GM12872 (cell line): ENCODE measurements around the gene CYB561A3.

Source experiments
- CTCF ChIP-seq: IDR thresholded peaks from 3 replicates; pipeline ENCODE4 v1.5.1; 2011; ENCODE audit warnings: low read depth, mild to moderate bottlenecking, low read length, moderate library complexity; ENCODE audit not compliant: insufficient read depth

The CYB561A3 gene

GRCh38 chr11:61354208-61354607, 7.5 kb downstream of the CYB561A3 start:
- no peak for TF ChIP-seq CTCF

GRCh38 chr11:61353131-61354067, 8.3 kb downstream of the CYB561A3 start:
- no peak for TF ChIP-seq CTCF

DNA sequence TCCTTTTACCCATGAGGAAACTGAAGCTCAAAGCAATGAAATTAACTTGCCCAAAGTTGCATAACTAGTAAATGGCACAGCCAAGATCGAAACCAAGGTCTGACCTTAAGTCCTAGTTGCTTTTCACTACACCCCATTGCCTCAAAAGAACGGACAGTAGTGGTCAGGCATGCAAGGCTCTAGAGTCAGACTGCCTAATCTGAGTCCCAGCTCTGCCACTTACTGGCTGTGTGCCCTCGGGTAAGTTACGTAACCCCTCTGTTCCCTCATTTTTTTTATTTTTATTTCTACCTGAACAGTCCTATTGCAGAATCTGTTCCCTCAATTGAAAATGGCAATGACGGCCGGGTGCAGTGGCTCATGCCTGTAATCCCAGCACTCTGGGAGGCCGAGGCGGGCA, 9.6 kb downstream of the CYB561A3 start:
- no peak for TF ChIP-seq CTCF

DNA sequence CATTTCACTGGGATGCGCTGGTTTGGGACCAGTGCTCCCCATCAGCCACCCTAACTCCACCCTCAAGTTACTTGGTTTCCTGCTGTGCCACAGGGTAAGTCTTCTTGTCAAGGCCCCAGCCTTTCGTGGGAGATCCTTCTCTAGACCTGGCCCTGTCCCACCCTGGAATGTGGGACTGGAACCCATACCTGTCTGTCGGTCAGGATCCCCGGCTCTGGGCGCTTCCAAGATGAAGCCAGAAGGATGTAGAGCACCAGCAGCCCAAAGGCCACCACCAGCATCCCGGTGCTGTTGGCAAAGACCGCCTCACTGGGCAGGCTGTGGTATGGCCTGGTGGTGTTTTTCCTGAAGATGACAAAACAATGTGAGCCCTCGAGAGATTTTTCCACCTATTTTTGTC, 10.9 kb downstream of the CYB561A3 start:
- no peak for TF ChIP-seq CTCF

DNA sequence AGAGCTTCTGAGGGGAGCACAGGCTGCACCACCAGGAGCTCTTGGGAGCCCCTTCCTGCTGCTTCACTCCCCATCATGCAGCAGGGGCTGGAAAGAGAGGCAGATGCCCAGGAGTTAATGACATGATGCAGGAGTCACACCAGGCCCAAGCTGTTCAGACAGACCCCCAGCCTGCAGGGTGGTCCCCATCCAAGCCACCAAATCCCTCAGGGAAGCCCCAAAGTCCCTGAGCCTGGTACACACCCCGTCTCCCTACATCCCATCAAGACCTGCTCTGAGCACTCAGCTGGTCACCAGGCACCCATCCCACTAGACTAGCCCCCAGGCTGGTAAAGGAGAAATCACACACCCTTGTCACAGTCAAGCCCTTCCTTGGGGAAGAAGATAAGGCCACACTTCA, 11.3 kb downstream of the CYB561A3 start:
- TF ChIP-seq CTCF, result no peak

GRCh38 chr11:61349916-61350315, 11.8 kb downstream of the CYB561A3 start:
- no peak for TF ChIP-seq CTCF

GRCh38 chr11:61349189-61349751, 12.4 kb downstream of the CYB561A3 start:
- no peak for TF ChIP-seq CTCF
